Activated CD8-positive, alpha-beta memory T cell treated with anti-CD3 and anti-CD28 coated beads for 36 hours (primary cell): Measurements from ENCODE around the gene PLSCR5. TPM values are rescaled to one million over a fixed set of nuclear protein-coding genes. Genes with fewer than 3 reads are reported as not detected.

Source experiments
- CTCF ChIA-PET: fragments of 350-600 bp; sonication (Branson Sonifier 250); formaldehyde crosslinking; loops from one replicate; lab custom pipeline; 2021; ENCODE audit warnings: antibody characterized with exemption; lab: Charles Lee
- POLR2A ChIA-PET: fragments of 350-600 bp; sonication (Branson Sonifier 250); formaldehyde crosslinking; loops from one replicate; lab custom pipeline; 2021; ENCODE audit warnings: antibody characterized with exemption; lab: Charles Lee
- total RNA-seq, 2 experiments: library from RNA; stranded (reverse); gene quantifications; one replicate each; pipeline ENCODE4 v1.2.3, GENCODE V29; 2021

Gene PLSCR5
- not detected for total RNA-seq

DNA sequence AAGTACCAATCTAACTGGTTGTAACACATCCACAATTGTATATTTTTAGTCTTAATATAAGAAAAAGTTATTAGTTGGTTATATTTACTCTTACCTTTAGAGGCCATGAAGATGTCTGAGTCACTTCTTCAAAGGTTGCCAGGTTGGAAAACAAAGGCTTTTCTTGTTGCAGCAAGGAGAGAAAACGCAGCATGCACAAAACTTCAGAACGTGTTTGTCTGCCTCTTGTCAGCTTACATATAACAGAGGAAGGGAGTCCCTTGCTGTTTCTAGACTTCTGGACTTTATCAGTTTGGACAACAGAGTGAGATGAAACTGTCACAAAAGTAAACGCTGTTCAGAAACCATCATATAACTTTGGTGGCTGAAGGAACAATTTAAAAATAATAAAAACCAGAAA lies at the start of gene PLSCR5:
Gene PLSCR5 (minus strand): TSS at position 241 of the 400 bp plus-strand sequence. CDS start 134 bp downstream, at position 107.
- ChIA-PET CTCF (no interaction called here), POLR2A (no interaction called here)

DNA sequence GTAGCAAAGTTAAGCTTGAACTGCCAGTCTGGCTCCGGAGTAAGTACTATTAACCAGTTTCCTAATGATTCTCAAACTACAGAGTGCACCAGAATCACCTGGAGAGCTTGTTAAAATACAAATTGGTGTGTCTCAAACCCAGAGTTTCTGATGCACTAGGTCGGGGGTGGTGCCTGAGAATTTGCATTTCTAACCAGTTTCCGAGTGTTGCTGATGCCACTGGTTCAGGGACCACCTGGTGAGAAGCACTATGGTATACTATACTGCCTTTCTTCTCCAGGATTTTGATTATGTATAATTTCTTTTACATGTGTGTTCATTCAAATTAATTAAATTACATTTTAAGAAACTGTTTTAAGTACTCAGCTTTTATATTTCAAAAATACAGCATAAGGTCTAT lies 48.8 kb upstream of the PLSCR5 start:
- CTCF ChIA-PET: no interaction called here
- POLR2A ChIA-PET: no interaction called here

DNA sequence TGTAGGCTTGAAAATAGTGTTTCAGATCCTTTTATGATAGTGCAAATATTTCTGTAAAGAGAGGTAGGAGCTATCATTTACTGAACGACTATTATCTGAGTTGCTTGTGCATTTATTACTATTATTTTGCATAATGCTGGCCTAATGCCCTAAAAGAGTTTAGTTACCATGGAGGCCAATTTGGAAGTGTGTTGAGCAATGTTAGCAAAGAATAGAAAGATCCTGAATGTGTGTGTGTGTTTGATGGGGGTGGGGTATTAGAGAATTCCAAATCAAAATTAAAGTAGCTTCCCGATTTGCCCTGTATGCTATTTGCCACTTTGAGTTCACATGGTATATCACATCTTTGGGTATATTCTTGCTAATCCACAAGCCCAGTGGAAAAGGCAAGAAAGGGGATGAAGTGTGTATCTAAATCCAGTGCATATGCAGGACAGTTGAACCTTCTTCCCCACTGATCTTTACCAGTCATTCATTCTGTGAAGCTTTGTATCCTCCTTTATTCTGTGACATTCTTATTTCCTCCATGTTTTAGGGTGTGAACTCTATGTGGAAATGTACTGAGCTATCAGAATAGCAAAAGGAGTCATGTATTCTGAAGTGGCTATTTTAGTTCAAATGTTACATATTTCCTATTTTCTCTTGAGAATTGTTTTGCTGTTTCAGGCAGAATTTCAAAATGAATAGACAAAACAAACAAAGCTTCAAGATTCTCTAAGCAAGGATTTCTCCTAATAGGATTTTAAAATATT lies 45.7 kb upstream of the PLSCR5 start:
- CTCF ChIA-PET: no interaction called here
- POLR2A ChIA-PET: no interaction called here

DNA sequence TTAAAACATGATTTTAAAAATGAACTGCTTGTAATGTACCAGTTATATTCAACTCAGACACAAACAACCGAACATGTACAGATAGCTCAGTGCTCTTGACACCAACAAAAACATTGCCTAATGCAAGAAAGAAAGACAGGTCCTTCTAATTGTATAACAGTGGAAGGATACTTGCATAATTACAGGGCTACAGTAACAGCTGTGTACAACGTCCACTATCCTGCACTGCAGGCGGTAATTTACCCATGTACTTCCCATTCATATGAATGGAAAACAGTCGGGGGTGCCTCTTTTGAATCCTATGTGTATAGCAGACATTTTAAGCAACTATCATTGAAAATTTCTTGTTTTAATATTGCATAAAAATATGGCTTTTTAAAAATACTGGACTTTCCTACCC lies 41.1 kb upstream of the PLSCR5 start:
- CTCF ChIA-PET: no interaction called here
- POLR2A ChIA-PET: no interaction called here

DNA sequence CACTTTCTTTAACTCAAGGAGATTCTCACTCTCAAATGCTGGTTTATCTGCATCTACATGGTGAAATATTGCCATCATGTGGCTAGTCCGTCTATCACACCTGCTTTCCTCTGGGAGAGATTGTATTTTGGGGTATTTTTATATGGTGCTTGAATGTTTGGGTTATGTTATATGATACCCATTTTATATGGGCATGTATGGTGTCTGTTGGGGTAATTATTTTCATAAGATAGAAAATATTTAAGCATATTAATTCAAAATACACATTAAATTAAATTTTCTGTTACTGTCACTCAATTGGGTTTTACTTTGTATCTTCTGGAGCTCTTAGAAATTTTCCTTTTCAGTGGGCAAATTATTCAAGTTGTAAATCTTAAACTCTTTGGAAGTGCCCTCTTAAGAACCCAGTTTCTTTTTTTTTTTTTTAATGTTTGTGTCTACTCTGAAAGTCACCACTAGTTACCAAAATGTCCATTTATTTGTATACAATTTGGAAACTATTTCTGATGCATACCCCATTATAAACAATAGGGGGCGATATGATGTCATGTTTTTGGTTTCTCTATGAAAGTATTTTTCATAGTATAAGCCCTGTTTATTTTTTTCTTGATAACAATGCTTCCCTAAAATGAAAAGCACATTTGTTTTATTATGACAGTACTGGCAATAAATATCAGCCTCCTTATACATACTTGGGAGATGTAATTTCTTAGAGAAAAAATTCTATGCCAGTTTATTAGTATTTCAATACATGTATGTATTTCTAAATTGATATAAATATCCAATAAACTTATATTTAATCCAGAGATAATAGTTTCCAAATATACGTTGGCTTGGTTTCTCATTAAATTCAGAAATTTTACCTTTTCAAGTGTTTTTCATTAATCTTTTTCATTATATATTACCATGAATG lies 36.1 kb upstream of the PLSCR5 start:
- POLR2A ChIA-PET: no interaction called here

GRCh38 chr3:146640361-146640760 lies 35.2 kb upstream of the PLSCR5 start:
- POLR2A ChIA-PET: no interaction called here
- CTCF ChIA-PET: no interaction called here

More for the DNA sequence above, 36.1 kb upstream of the PLSCR5 start:
- CTCF ChIA-PET: no interaction called here

DNA sequence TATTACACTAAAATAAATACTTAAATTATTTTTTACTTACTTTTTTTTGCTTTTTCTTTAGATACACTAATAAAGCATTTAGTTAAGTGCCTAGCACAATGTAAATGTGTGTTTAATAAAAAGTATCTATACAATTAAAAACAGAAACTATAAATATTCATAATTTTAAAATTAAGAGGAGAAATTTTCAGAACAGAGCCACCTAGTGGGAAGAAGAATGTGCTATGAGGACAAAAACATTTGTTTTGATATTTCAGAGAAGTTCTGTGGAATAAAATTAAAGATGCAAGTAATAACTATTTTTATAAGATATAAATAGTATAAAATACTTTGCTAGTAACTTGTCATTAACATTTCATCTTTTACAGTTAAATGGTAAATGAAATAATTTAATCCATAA lies 33.6 kb upstream of the PLSCR5 start:
- ChIA-PET POLR2A (no interaction called here), CTCF (no interaction called here)

DNA sequence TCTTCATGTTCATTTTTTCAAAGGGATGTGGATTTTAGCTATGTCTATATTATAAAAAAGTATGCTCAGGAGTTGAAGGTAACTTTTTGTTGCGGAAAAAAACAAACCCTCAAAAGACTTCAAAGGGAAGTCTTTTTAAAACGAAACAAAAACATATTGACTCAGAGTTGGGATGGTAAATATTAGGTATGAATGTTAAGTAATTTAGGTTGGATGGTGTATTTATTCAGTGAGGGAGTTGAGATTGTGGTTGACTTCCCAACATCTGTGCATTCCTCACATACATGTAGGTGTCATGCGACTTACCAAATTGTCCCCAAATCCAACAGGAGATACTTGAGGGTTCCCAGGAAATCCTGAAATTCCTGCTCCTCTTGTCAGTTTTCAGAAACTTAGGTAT lies 32.7 kb upstream of the PLSCR5 start:
- CTCF ChIA-PET: no interaction called here
- POLR2A ChIA-PET: no interaction called here

DNA sequence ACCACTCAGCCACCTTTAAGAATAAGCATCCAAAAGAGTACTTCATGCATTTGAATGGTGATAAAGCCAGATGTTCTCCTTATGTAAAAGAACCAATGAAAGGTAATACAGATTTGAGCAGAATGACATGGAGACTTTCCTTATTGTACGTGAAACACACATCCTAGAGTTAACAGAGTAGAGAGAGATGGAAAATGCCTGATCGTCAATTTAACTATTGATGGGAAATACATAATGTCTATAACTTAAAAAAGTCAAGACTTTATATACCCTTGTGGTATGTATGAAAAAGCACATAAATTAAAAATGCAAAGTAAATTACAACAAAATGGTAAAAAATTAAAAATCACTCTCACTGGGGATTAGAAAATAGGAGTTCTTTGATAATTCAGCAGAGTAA lies 31.7 kb upstream of the PLSCR5 start:
- CTCF ChIA-PET: no interaction called here
- POLR2A ChIA-PET: no interaction called here

- POLR2A ChIA-PET: no interaction called here
- CTCF ChIA-PET: no interaction called here
Observed at GRCh38 chr3:146634346-146634745, 29.2 kb upstream of the PLSCR5 start.

GRCh38 chr3:146628671-146629070 lies 23.5 kb upstream of the PLSCR5 start:
- ChIA-PET CTCF (interaction anchor here (0.6 kb wide), 1 partner anchor 473 kb away, joined by 3 read pairs; no protein-coding TSS in a partner anchor), POLR2A (no interaction called here)

DNA sequence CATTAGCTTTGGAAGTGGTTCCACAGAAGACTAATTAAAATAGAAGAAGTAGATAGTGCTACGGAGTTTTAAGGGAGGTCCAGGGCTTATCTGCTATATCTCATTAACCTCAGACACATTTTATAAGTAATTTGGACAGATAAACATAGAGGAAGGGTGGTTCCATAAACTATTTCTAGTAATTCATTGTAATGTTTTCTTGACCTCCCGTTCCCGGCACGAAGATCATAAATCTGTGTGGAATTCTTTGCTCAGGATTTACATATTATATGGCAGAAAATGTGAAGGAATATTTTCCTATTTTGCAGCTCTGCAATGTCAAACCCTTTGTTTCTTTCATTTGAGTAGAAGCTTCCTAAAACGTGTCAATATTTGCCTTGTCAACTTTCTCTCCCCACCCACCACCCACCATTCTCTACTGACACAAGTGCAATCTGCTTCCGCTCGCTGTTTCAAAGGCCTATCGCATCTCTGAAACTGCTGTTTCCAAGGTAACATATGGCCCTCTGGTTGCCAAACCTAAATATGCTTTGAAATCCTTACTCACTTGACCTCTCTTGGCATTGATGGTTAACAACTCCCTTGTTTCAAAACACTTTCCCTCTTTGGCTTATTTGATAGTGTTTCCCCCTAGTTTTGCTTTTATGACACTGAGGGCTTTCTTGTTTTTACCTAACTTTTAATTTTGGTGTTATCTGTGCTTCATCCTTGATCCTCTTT lies 21.4 kb upstream of the PLSCR5 start:
- ChIA-PET POLR2A (no interaction called here), CTCF (no interaction called here)

DNA sequence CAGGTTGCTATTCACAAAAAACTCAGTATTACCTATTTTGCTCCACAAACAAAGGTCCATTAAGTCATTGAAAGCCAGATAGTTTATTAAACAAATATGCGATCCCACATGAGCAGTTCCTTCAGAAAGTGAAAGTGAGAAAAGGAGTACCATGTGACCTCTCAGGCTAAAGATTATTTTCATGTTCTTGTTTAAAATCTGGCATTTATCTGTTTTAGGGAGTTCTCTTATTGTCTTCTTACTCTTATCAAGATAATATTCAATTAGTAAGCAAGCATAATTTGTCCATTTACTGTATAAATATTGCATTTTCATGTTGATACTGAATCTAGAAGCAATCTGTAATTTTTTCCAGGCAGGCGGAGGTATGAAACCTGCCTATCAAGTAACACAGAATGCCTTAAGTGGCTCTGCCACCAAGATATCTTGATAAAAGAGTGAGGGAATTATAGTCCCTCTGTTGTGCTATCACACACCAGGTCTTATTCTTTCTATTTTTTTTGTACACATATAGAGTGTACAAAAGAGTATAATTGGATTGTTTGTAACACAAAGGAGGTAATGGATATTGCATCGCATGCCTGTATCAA lies 20.1 kb upstream of the PLSCR5 start:
- CTCF ChIA-PET: no interaction called here
- POLR2A ChIA-PET: no interaction called here

GRCh38 chr3:146621723-146622122 lies 16.6 kb upstream of the PLSCR5 start:
- CTCF ChIA-PET: no interaction called here

DNA sequence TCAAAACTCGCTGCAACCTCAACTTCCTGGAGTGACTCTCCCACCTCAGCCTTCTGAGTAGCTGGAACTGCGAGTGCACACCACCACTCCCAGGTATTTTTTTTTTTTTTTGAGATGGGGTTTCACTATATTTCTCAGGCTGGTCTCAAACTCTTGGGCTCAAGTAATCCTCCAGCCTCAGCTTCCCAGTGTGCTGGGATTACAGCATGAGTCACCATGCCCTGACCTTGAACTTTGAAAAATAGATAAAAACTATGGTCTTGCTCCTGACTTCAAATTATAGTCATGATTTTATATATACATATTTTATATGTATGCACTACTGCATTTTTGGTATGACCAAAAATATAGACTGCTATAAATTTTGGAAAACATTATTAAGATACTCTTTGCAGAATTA lies 6.9 kb upstream of the PLSCR5 start:
- ChIA-PET POLR2A (no interaction called here), CTCF (no interaction called here)

More at GRCh38 chr3:146621723-146622122, 16.6 kb upstream of the PLSCR5 start:
- POLR2A ChIA-PET: no interaction called here

GRCh38 chr3:146611096-146611495 lies 6.0 kb upstream of the PLSCR5 start:
- CTCF ChIA-PET: no interaction called here
- POLR2A ChIA-PET: no interaction called here

- CTCF ChIA-PET: no interaction called here
- POLR2A ChIA-PET: no interaction called here
Observed at GRCh38 chr3:146598535-146598934, 6.6 kb downstream of the PLSCR5 start.

DNA sequence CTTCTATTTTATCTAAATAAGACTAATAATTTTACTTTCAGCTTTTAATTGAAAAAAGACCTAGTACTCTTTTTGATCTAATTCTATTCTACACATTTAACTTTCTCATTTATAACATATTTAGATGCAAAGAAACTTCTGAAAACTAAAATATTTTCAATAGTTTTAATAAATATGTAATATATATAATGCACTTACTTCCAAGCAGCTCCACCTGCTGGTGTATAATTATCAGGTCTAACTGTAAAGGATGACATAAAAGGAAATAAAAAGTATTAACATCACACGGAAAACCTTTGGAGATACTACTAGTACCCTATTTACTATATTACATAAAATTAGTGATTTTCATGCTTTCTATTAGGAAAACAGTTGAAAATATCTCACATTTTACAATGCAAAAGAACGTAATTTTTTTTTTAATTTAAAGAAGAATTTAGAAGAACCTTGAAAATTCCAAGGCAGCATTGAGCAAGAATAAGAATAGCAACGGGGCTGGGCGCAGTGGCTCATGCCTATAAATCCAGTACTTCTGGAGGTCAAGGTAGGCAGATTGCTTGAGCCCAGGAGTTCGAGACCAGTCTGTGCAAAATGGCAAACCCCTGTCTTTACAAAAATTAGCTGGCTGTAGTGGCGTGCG lies 10.2 kb downstream of the PLSCR5 start:
- POLR2A ChIA-PET: no interaction called here
- CTCF ChIA-PET: no interaction called here

GRCh38 chr3:146593776-146594175 lies 11.4 kb downstream of the PLSCR5 start:
- POLR2A ChIA-PET: no interaction called here
- CTCF ChIA-PET: no interaction called here
